Activated CD8-positive, alpha-beta T cell treated with anti-CD3 and anti-CD28 coated beads for 36 hours (primary cell): Measurements from ENCODE around the gene RASGRP2. TPM values are rescaled to one million over a fixed set of nuclear protein-coding genes. Genes with fewer than 3 reads are reported as not detected.

Source experiments
- ATAC-seq: fragments of 200-7000 bp; cut with Tn5 transposase; one replicate; pipeline ENCODE4 v1.10.0; 2021; ENCODE audit warnings: mild to moderate bottlenecking, moderate library complexity
- CTCF ChIA-PET: fragments of 350-600 bp; sonication (Branson Sonifier 250); formaldehyde crosslinking; loops from one replicate; lab custom pipeline; 2021; ENCODE audit warnings: antibody characterized with exemption; lab: Charles Lee
- POLR2A ChIA-PET: fragments of 350-600 bp; sonication (Branson Sonifier 250); formaldehyde crosslinking; loops from one replicate; lab custom pipeline; 2021; ENCODE audit warnings: antibody characterized with exemption; lab: Charles Lee
- DNase-seq: peaks from one replicate; pipeline ENCODE4 v3.0.0-alpha.2; 2020
- H3K27ac Mint-ChIP-seq: one replicate; pipeline ENCODE4 v1.8.0; 2021; ENCODE audit warnings: mild to moderate bottlenecking, mixed read lengths
- H3K27me3 Mint-ChIP-seq: one replicate; pipeline ENCODE4 v1.8.0; 2021; ENCODE audit warnings: mixed read lengths
- H3K36me3 Mint-ChIP-seq: one replicate; pipeline ENCODE4 v1.8.0; 2021; ENCODE audit warnings: low read depth, mixed read lengths
- H3K4me1 Mint-ChIP-seq: one replicate; pipeline ENCODE4 v1.8.0; 2021; ENCODE audit warnings: low read depth, mixed read lengths
- H3K4me3 Mint-ChIP-seq: one replicate; pipeline ENCODE4 v1.8.0; 2021; ENCODE audit warnings: mild to moderate bottlenecking, moderate library complexity, mixed read lengths
- H3K9me3 Mint-ChIP-seq: one replicate; pipeline ENCODE4 v1.8.0; 2021; ENCODE audit warnings: mixed read lengths
- CTCF ChIP-seq: fragments of 200-600 bp; IDR thresholded peaks from one replicate; pipeline ENCODE4 v1.8.0; 2022; ENCODE audit warnings: antibody characterized with exemption, mild to moderate bottlenecking
- intact Hi-C: fragments of 100-400 bp; cut with micrococcal nuclease; formaldehyde crosslinking; loops from one replicate; pipeline ENCODE4 v1.10.0; 2022
- total RNA-seq, 2 experiments: library from RNA; stranded (reverse); gene quantifications; one replicate each; pipeline ENCODE4 v1.2.3, GENCODE V29; 2021

Gene RASGRP2
- total RNA-seq, 2 experiments from 2014 or later = 7.8 to 8.2 TPM

GRCh38 chr11:64729851-64730382 is 14.0 kb downstream of the RASGRP2 start:
- Mint-ChIP-seq H3K27me3 (no peaks in the 10 kb centered on the region), H3K9me3 (no peaks in the 10 kb centered on the region), H3K36me3 (peaks cover 6% of the 10 kb centered on the region), H3K4me1 (peaks cover 14% of the 10 kb centered on the region), H3K27ac (no peak overlapping the region), H3K4me3 (no peak overlapping the region)
- peak; percentile 36 for DNase-seq
- intact Hi-C loops = no loop called here
- ATAC-seq = peak; percentile 59
- ChIA-PET CTCF (no interaction called here), POLR2A (interaction anchor here (1.0 kb wide), 1 partner anchor 8 kb away, joined by 3 read pairs; no protein-coding TSS in a partner anchor)
- no peak for TF ChIP-seq CTCF

- Mint-ChIP-seq H3K27ac (no peak overlapping the region), H3K4me3 (no peak overlapping the region), H3K27me3 (no peaks in the 10 kb centered on the region), H3K36me3 (peaks cover 6% of the 10 kb centered on the region), H3K4me1 (peaks cover 17% of the 10 kb centered on the region), H3K9me3 (no peaks in the 10 kb centered on the region)
- POLR2A ChIA-PET = no interaction called here
- no peak for TF ChIP-seq CTCF
- DNase-seq (no peak), ATAC-seq (no peak)
- intact Hi-C loops = no loop called here
- CTCF ChIA-PET = no interaction called here
Observed at GRCh38 chr11:64728757-64729365, 15.1 kb downstream of the RASGRP2 start.

GRCh38 chr11:64726867-64727530 is 16.9 kb downstream of the RASGRP2 start:
- Mint-ChIP-seq H3K27me3 (peaks cover 5% of the 10 kb centered on the region), H3K27ac (no peak overlapping the region), H3K9me3 (no peaks in the 10 kb centered on the region), H3K4me3 (no peak overlapping the region), H3K36me3 (peaks cover 3% of the 10 kb centered on the region), H3K4me1 (peaks cover 18% of the 10 kb centered on the region)
- intact Hi-C loops = no loop called here
- POLR2A ChIA-PET = interaction anchor here (1.4 kb wide), 1 partner anchor 8 kb away, joined by 4 read pairs; no protein-coding TSS in a partner anchor
- TF ChIP-seq CTCF = no peak
- DNase-seq = no peak
- CTCF ChIA-PET = interaction anchor here (0.8 to 2.0 kb wide), 6 partner anchors 9 to 278 kb away, joined by 3 to 7 read pairs (median 4); no protein-coding TSS in a partner anchor
- no peak for ATAC-seq

- Mint-ChIP-seq H3K9me3 (no peaks in the 10 kb centered on the region), H3K4me1 (peaks cover 18% of the 10 kb centered on the region), H3K27me3 (peaks cover 7% of the 10 kb centered on the region), H3K4me3 (no peak overlapping the region), H3K36me3 (peaks cover 1% of the 10 kb centered on the region), H3K27ac (no peak overlapping the region)
- DNase-seq = no peak
- intact Hi-C loops = no loop called here
- TF ChIP-seq CTCF = no peak
- CTCF ChIA-PET = interaction anchor here (0.7 to 2.0 kb wide), 6 partner anchors 9 to 38 kb away, joined by 3 to 7 read pairs (median 3); no protein-coding TSS in a partner anchor
- POLR2A ChIA-PET = interaction anchor here (1.0 to 1.4 kb wide), 3 partner anchors 9 to 41 kb away, joined by 3 to 4 read pairs (median 4); no protein-coding TSS in a partner anchor
- ATAC-seq = no peak
Observed at GRCh38 chr11:64726211-64726641, 17.7 kb downstream of the RASGRP2 start.
